GM18505 (cell line): Measurements from ENCODE around the gene KISS1R.

Experiments
- ATAC-seq: cut with Tn5 transposase; IDR thresholded peaks from one replicate; pipeline ENCODE4 v1.9.1; 2021; ENCODE audit not compliant: unreplicated experiment
- POLR2A ChIP-seq: IDR thresholded peaks from 4 replicates; pipeline ENCODE4 v1.6.1; 2011; ENCODE audit warnings: borderline replicate concordance; ENCODE audit not compliant: insufficient read depth, insufficient read length; ENCODE audit errors: extremely low read depth

The KISS1R gene

GRCh38 chr19:938233-938923 lies 21.2 kb downstream of the KISS1R start:
- ATAC-seq = no peak

GRCh38 chr19:939439-939838 lies 22.3 kb downstream of the KISS1R start:
- TF ChIP-seq POLR2A = no peak
- no peak for ATAC-seq

More at GRCh38 chr19:938233-938923, 21.2 kb downstream of the KISS1R start:
- TF ChIP-seq POLR2A = no peak

GRCh38 chr19:939922-940321 lies 22.8 kb downstream of the KISS1R start:
- no peak for TF ChIP-seq POLR2A
- ATAC-seq = no peak

- peak; percentile 41 for ATAC-seq
These were observed 23.6 kb downstream of the KISS1R start for GRCh38 chr19:940591-941291.

GRCh38 chr19:941292-942132 lies 24.4 kb downstream of the KISS1R start:
- ATAC-seq = no peak

More at GRCh38 chr19:940591-941291, 23.6 kb downstream of the KISS1R start:
- no peak for TF ChIP-seq POLR2A

GRCh38 chr19:942133-942645 lies 25.1 kb downstream of the KISS1R start:
- TF ChIP-seq POLR2A = no peak
- ATAC-seq = no peak

More at GRCh38 chr19:941292-942132, 24.4 kb downstream of the KISS1R start:
- TF ChIP-seq POLR2A = peak; percentile 7

GRCh38 chr19:943551-944170 lies 26.5 kb downstream of the KISS1R start:
- no peak for ATAC-seq
- no peak for TF ChIP-seq POLR2A

GRCh38 chr19:944171-944567 lies 27.0 kb downstream of the KISS1R start:
- no peak for TF ChIP-seq POLR2A
- ATAC-seq = no peak

GRCh38 chr19:944663-945241 lies 27.6 kb downstream of the KISS1R start:
- TF ChIP-seq POLR2A = no peak
- no peak for ATAC-seq

GRCh38 chr19:945401-946252 lies 28.5 kb downstream of the KISS1R start:
- ATAC-seq = no peak
- TF ChIP-seq POLR2A = no peak

GRCh38 chr19:947090-947706 lies 30.1 kb downstream of the KISS1R start:
- no peak for TF ChIP-seq POLR2A
- peak; percentile 11 for ATAC-seq
